Measurements from ENCODE around the gene IPO7. TPM values are rescaled to one million over a fixed set of nuclear protein-coding genes. Genes with fewer than 3 reads are reported as not detected.

IPO7 gene
- total and polyA plus RNA-seq, 2 of the 13 experiments (the other 11 are each of a cell fraction or from before 2014, with no cell fraction given), result 59.4 to 98.4 TPM

- CTCF ChIA-PET (ENCODE audit: low intra/inter-chr PET ratio, low total read pairs), result no interaction called here
- Histone ChIP-seq H4K20me1 (ENCODE audit: insufficient read depth, low read length) (peaks cover 43% of the 10 kb centered on the region), H3K79me2 (ENCODE audit: insufficient read depth, low read length) (peaks cover 50% of the 10 kb centered on the region), H3K4me3 (replicated peaks in 1 of 3; ENCODE audit: insufficient read depth in 1 of 3, low read depth in 2 of 3, low read length in 3 of 3) (peak overlapping the region; percentile 79 to 96 (median 93)), H3K4me2 (ENCODE audit: low read depth, low read length) (peak overlapping the region; percentile 87), H3K9ac (ENCODE audit: insufficient read depth, low read depth, low read length) (peak overlapping the region; percentile 96), H3K4me1 (ENCODE audit: insufficient read depth, low read length) (peaks cover 62% of the 10 kb centered on the region), H3K9me3 (ENCODE audit: low read length) (no peaks in the 10 kb centered on the region), H3K27me3 (ENCODE audit: control insufficient read depth in 1 of 2, insufficient read depth in 2 of 2, low read length in 2 of 2) (no peaks in the 10 kb centered on the region; a peak in 1 of 5 replicates), H3K36me3 (replicated peaks in 1 of 2; ENCODE audit: control insufficient read depth in 1 of 2, insufficient read depth in 2 of 2, low read length in 2 of 2) (peaks cover 0 to 3% of the 10 kb centered on the region in 2 experiments; a peak in 4 of 5 replicates), H2AFZ (ENCODE audit: low read length) (no peak overlapping the region), H3K27ac (ENCODE audit: extremely low read length, insufficient read depth, low read length) (peak overlapping the region; percentile 91)
- intact Hi-C loops (cut with micrococcal nuclease; ENCODE audit: unreplicated experiment), result loop anchor here (1.0 to 10.0 kb wide), 3 partner anchors 21 to 121 kb away; partner anchors contain the start of genes DENND5A and TMEM41B
- peak; percentile 74 for ATAC-seq
- POLR2A ChIA-PET, result interaction anchor here (0.8 to 3.0 kb wide), 10 partner anchors 9 to 421 kb away, joined by 3 to 59 read pairs (median 12); partner anchors contain the start of genes DENND5A, TMEM41B, TMEM9B and ZNF143
- peak; percentile 76 for DNase-seq (ENCODE audit: low spot score)
- 5% methylated on average over 5 of the region's 10 CpGs for WGBS (ENCODE audit: low lambda C conversion rate)
- in situ Hi-C loops (cut with HindIII; ENCODE audit: extremely low pct_ligation_motif_present, low pct_unique_long_range_greater_than_20kb), result no loop called here
- no TSS peak for BruUV-seq (replicated peaks)
- no peak for FAIRE-seq
- TF ChIP-seq WIZ (CRISPR knock-in tag; IDR thresholded peaks at IDR 0.05) (no peak), TRIM22 (IDR thresholded peaks at IDR 0.05) (no peak), ZSCAN22 (CRISPR knock-in tag; IDR thresholded peaks at IDR 0.05) (no peak), RCOR2 (CRISPR knock-in tag; IDR thresholded peaks at IDR 0.05) (no peak), SNRNP70 (IDR thresholded peaks at IDR 0.05; ENCODE audit: low read depth, low read length) (no peak), ZBTB7B (CRISPR knock-in tag; IDR thresholded peaks at IDR 0.05) (no peak), HCFC1 (IDR thresholded peaks at IDR 0.05; ENCODE audit: low read depth, low read length) (no peak), SAP130 (CRISPR knock-in tag; IDR thresholded peaks at IDR 0.05; ENCODE audit: low read depth) (peak; percentile 10; the same call in 1 of the 2 replicates), MLX (CRISPR knock-in tag; IDR thresholded peaks at IDR 0.05) (no peak), ZNF724P (CRISPR knock-in tag; IDR thresholded peaks at IDR 0.05; ENCODE audit: borderline replicate concordance) (no peak), TP53 (CRISPR knock-in tag; conservative IDR thresholded peaks at IDR 0.05) (no peak), DNMT3B (CRISPR knock-in tag; conservative IDR thresholded peaks at IDR 0.05) (0 out of 2 replicates have a peak, but pooled peaks have one; percentile 40), SP2 (CRISPR knock-in tag; IDR thresholded peaks at IDR 0.05) (no peak), ZNF678 (CRISPR knock-in tag; IDR thresholded peaks at IDR 0.05) (no peak), PBX2 (CRISPR knock-in tag; IDR thresholded peaks at IDR 0.05) (no peak), ISL2 (CRISPR knock-in tag; IDR thresholded peaks at IDR 0.05) (no peak), ZSCAN25 (CRISPR knock-in tag; IDR thresholded peaks at IDR 0.05) (no peak), ZNF276 (CRISPR knock-in tag; IDR thresholded peaks at IDR 0.05; ENCODE audit: low read depth) (no peak), TFDP2 (CRISPR knock-in tag; IDR thresholded peaks at IDR 0.05) (no peak), ONECUT2 (CRISPR knock-in tag; IDR thresholded peaks at IDR 0.05) (0 out of 2 replicates have a peak, but pooled peaks have one; percentile 26)
Observed at GRCh38 chr11:9385327-9385899, 961 bp downstream of the IPO7 start.

All from HepG2 (cell line).